Breast epithelium (tissue), 3 donors: ENCODE data around the gene ARMCX6.
A peak's percentile ranks its signal among the peaks of the same experiment; 100 is the strongest.

Experiments used
- POLR2A ChIP-seq: fragments of 450-650 bp; IDR thresholded peaks from one replicate; pipeline ENCODE4 v1.6.1; 2016; ENCODE audit warnings: antibody characterized with exemption, mild to moderate bottlenecking, moderate library complexity
- POLR2AphosphoS5 ChIP-seq, 3 donors: sonication (generic); formaldehyde crosslinking; IDR thresholded peaks; one replicate each; pipeline ENCODE4 v1.6.1; 2017; ENCODE audit warnings: antibody characterized with exemption in 3 of 3
- TF ChIP-seq, protein P1 (sequence below), 3 donors: fragments of 450-650 bp; IDR thresholded peaks; one replicate each; pipeline ENCODE4 v1.5.1; 2016 to 2017; ENCODE audit warnings: antibody characterized with exemption in 3 of 3, mild to moderate bottlenecking in 3 of 3, moderate library complexity in 3 of 3

DNA sequence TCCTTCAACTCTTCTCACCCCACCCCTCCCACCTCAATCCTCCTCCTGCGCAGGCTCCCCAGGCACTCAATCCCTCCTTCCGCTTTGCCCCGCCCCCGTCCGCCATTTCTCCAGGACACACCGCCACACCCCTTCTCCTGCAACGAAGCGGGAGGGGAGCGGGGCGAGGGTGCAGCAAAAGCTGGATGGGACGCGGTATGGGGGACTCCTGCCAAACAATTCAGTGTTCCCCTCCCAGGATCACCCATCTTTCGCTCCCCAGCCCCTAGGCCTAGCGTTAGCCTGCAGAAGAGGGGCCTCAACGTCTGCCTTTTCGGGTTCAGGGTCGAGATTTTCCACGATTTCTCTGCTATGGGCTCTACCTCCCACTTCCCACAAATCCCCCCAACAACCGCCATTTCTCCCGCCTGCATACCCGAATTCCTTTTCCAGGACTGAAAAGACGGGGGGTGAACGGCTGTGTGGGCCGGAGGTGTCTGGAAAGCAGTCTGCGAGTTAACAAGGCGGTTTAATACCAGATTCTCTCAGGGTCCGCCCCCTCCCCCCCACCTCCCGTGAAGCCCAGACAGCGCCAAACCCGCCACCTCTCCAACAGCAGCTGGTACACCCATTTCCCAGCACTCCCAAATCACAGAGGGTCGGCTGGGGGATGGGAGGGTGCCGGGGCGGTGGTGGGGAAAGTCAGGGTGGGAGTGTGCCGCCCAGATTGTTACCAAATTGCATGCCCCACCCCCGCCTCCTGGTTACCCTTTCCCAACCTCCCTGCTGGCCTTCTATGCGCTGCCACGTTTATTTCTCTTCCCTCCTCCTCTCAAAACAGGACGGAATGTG lies 41.1 kb upstream of the ARMCX6 start:
- no peak for TF ChIP-seq POLR2A
- TF ChIP-seq, protein P1, sequence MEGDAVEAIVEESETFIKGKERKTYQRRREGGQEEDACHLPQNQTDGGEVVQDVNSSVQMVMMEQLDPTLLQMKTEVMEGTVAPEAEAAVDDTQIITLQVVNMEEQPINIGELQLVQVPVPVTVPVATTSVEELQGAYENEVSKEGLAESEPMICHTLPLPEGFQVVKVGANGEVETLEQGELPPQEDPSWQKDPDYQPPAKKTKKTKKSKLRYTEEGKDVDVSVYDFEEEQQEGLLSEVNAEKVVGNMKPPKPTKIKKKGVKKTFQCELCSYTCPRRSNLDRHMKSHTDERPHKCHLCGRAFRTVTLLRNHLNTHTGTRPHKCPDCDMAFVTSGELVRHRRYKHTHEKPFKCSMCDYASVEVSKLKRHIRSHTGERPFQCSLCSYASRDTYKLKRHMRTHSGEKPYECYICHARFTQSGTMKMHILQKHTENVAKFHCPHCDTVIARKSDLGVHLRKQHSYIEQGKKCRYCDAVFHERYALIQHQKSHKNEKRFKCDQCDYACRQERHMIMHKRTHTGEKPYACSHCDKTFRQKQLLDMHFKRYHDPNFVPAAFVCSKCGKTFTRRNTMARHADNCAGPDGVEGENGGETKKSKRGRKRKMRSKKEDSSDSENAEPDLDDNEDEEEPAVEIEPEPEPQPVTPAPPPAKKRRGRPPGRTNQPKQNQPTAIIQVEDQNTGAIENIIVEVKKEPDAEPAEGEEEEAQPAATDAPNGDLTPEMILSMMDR (IDR thresholded peaks at IDR 0.05), result no peak
- peak in 1 of 3 donors; percentile 57 for TF ChIP-seq POLR2AphosphoS5 (IDR thresholded peaks at IDR 0.05)
